ENCODE data around the gene TMEM229B. TPM values are rescaled to one million over a fixed set of nuclear protein-coding genes. Genes with fewer than 3 reads are reported as not detected.

Gene TMEM229B
- total and polyA plus RNA-seq, 4 donors, result 0.40 to 2.0 (median 1.6) TPM

- no peaks in the 10 kb centered on the region for H3K36me3 ChIP-seq (ENCODE audit: control insufficient read depth in 4 of 4, insufficient read depth in 3 of 4, low read depth in 1 of 4, low read length in 3 of 4)
- no peak overlapping the region for H3K9ac ChIP-seq (ENCODE audit: low read depth in 1 of 2, low read length in 2 of 2)
- H3K9me3 ChIP-seq (ENCODE audit: control insufficient read depth in 4 of 4, low read length in 3 of 4), result no peaks in the 10 kb centered on the region
- WGBS, result 90% methylated on average over 3 of the region's 3 CpGs
- H3K27me3 ChIP-seq (ENCODE audit: control insufficient read depth in 4 of 4, insufficient read depth in 4 of 4, low read length in 3 of 4), result no peaks in the 10 kb centered on the region
- no peaks in the 10 kb centered on the region for H3K4me1 ChIP-seq (ENCODE audit: control insufficient read depth in 4 of 4, insufficient read depth in 4 of 4, low read length in 3 of 4)
- no peak for DNase-seq (ENCODE audit: low spot score)
- H3K4me3 ChIP-seq (ENCODE audit: low read depth in 1 of 3, low read length in 3 of 3), result no peak overlapping the region
- TF ChIP-seq TAF1 (conservative IDR thresholded peaks at IDR 0.05) (no peak), HNF4A (conservative IDR thresholded peaks at IDR 0.05) (no peak)
- H3K27ac ChIP-seq (ENCODE audit: low read depth in 1 of 2, low read length in 2 of 2), result no peak overlapping the region
Observed at GRCh38 chr14:67500981-67501380, 12.5 kb upstream of the TMEM229B start.

GRCh38 chr14:67497716-67498115 is 9.2 kb upstream of the TMEM229B start:
- no peak for DNase-seq (ENCODE audit: low spot score)

GRCh38 chr14:67497216-67497615 is 8.7 kb upstream of the TMEM229B start:
- no peak overlapping the region for H3K9ac ChIP-seq (ENCODE audit: low read depth in 1 of 2, low read length in 2 of 2)
- peaks cover 4 to 16% (median 8%) of the 10 kb centered on the region in 4 donors for H3K9me3 ChIP-seq (ENCODE audit: control insufficient read depth in 4 of 4, low read length in 3 of 4)
- no peaks in the 10 kb centered on the region for H3K27me3 ChIP-seq (ENCODE audit: control insufficient read depth in 4 of 4, insufficient read depth in 4 of 4, low read length in 3 of 4)
- H3K36me3 ChIP-seq (ENCODE audit: control insufficient read depth in 4 of 4, insufficient read depth in 3 of 4, low read depth in 1 of 4, low read length in 3 of 4), result no peaks in the 10 kb centered on the region
- H3K4me1 ChIP-seq (ENCODE audit: control insufficient read depth in 4 of 4, insufficient read depth in 4 of 4, low read length in 3 of 4), result no peaks in the 10 kb centered on the region
- no peak for DNase-seq (ENCODE audit: low spot score)
- 90% methylated on average over 13 of the region's 13 CpGs for WGBS
- no peak overlapping the region for H3K27ac ChIP-seq (ENCODE audit: low read depth in 1 of 2, low read length in 2 of 2)
- H3K4me3 ChIP-seq (ENCODE audit: low read depth in 1 of 3, low read length in 3 of 3), result no peak overlapping the region
- TF ChIP-seq ZBTB33 (IDR thresholded peaks at IDR 0.05), result no peak
- TF ChIP-seq MAX (IDR thresholded peaks at IDR 0.05), result no peak
- TF ChIP-seq HNF4A (conservative IDR thresholded peaks at IDR 0.05), result no peak
- TF ChIP-seq ATF3 (IDR thresholded peaks at IDR 0.05), result no peak
- no peak for TF ChIP-seq RXRA (IDR thresholded peaks at IDR 0.05)
- TF ChIP-seq RAD21 (IDR thresholded peaks at IDR 0.05), result no peak
- no peak for TF ChIP-seq YY1 (IDR thresholded peaks at IDR 0.05)
- no peak for TF ChIP-seq HNF4G (IDR thresholded peaks at IDR 0.05)
- TF ChIP-seq GABPA (IDR thresholded peaks at IDR 0.05 in 1 of 2, conservative IDR thresholded peaks at IDR 0.05 in 1 of 2), result no peak

More at GRCh38 chr14:67497716-67498115, 9.2 kb upstream of the TMEM229B start:
- H3K4me1 ChIP-seq (ENCODE audit: control insufficient read depth in 4 of 4, insufficient read depth in 4 of 4, low read length in 3 of 4), result no peaks in the 10 kb centered on the region
- TF ChIP-seq FOXA2 (IDR thresholded peaks at IDR 0.05), result no peak
- no peak for TF ChIP-seq NR2F2 (IDR thresholded peaks at IDR 0.05)
- no peak for TF ChIP-seq YY1 (IDR thresholded peaks at IDR 0.05)
- TF ChIP-seq EGR1 (IDR thresholded peaks at IDR 0.05; ENCODE audit: low read depth in 2 of 2), result no peak
- no peak for TF ChIP-seq ATF3 (IDR thresholded peaks at IDR 0.05)
- no peak for TF ChIP-seq JUND (IDR thresholded peaks at IDR 0.05)
- no peak for TF ChIP-seq FOXA1 (IDR thresholded peaks at IDR 0.05)
- no peak for TF ChIP-seq HNF4G (IDR thresholded peaks at IDR 0.05)
- no peak for TF ChIP-seq GABPA (IDR thresholded peaks at IDR 0.05 in 1 of 2, conservative IDR thresholded peaks at IDR 0.05 in 1 of 2)
- no peak for TF ChIP-seq TAF1 (conservative IDR thresholded peaks at IDR 0.05)
- TF ChIP-seq RAD21 (IDR thresholded peaks at IDR 0.05), result no peak
- TF ChIP-seq MAX (IDR thresholded peaks at IDR 0.05), result no peak
- no peak for TF ChIP-seq REST (IDR thresholded peaks at IDR 0.05)
- no peak for TF ChIP-seq RXRA (IDR thresholded peaks at IDR 0.05)
- no peak for TF ChIP-seq HNF4A (conservative IDR thresholded peaks at IDR 0.05)
- no peaks in the 10 kb centered on the region for H3K27me3 ChIP-seq (ENCODE audit: control insufficient read depth in 4 of 4, insufficient read depth in 4 of 4, low read length in 3 of 4)
- H3K4me3 ChIP-seq (ENCODE audit: low read depth in 1 of 3, low read length in 3 of 3), result no peak overlapping the region
- H3K27ac ChIP-seq (ENCODE audit: low read depth in 1 of 2, low read length in 2 of 2), result no peak overlapping the region
- WGBS, result 88% methylated on average over 4 of the region's 4 CpGs
- H3K36me3 ChIP-seq (ENCODE audit: control insufficient read depth in 4 of 4, insufficient read depth in 3 of 4, low read depth in 1 of 4, low read length in 3 of 4), result no peaks in the 10 kb centered on the region
- peaks cover 4 to 15% (median 8%) of the 10 kb centered on the region in 4 donors for H3K9me3 ChIP-seq (ENCODE audit: control insufficient read depth in 4 of 4, low read length in 3 of 4)
- H3K9ac ChIP-seq (ENCODE audit: low read depth in 1 of 2, low read length in 2 of 2), result no peak overlapping the region

All from liver (tissue), 9 donors.